Common myeloid progenitor, CD34-positive (primary cell): ENCODE data around the gene DLEC1.

Source experiments
- CTCF ChIA-PET: fragments of 350-600 bp; sonication (Branson Sonifier 250); formaldehyde crosslinking; loops from one replicate; lab custom pipeline; 2021; ENCODE audit warnings: antibody characterized with exemption; lab: Charles Lee
- POLR2A ChIA-PET: fragments of 350-600 bp; sonication (Branson Sonifier 250); formaldehyde crosslinking; loops from one replicate; lab custom pipeline; 2021; ENCODE audit warnings: antibody characterized with exemption; lab: Charles Lee
- DNase-seq, 3 donors: peaks; one replicate each; pipeline versions ENCODE4 v3.0.0 to v3.0.0-alpha.2; 2013
- H3K27ac ChIP-seq, 2 experiments: 1 replicate in 1 of 2; 2 replicates in 1 of 2; pipeline ENCODE4 v1.7.0; 2013; ENCODE audit warnings: inconsistent platforms in 2 of 2, low read length in 2 of 2, mild to moderate bottlenecking in 2 of 2, low read depth in 1 of 2, moderate library complexity in 1 of 2; ENCODE audit not compliant: severe bottlenecking in 2 of 2, insufficient read depth in 1 of 2, poor library complexity in 1 of 2
- H3K27me3 ChIP-seq, 5 experiments: replicated peaks in 2 of 5; 1 replicate in 3 of 5; 2 replicates in 2 of 5; pipeline versions ENCODE4 v1.6.1 to v1.7.0; 2013; ENCODE audit warnings: low read length in 4 of 5, mild to moderate bottlenecking in 2 of 5, moderate library complexity in 2 of 5, inconsistent platforms in 1 of 5; ENCODE audit not compliant: insufficient read depth in 5 of 5, control insufficient read depth in 4 of 5
- H3K36me3 ChIP-seq, 4 experiments: 1 replicate in 2 of 4; 2 replicates in 2 of 4; pipeline versions ENCODE4 v1.6.1 to v1.7.0; 2013; ENCODE audit warnings: low read length in 3 of 4, control low read depth in 1 of 4, mild to moderate bottlenecking in 1 of 4; ENCODE audit not compliant: control insufficient read depth in 4 of 4, insufficient read depth in 4 of 4
- H3K4me1 ChIP-seq, 4 experiments: 1 replicate in 3 of 4; 2 replicates in 1 of 4; pipeline versions ENCODE4 v1.6.1 to v1.7.1; 2013; ENCODE audit warnings: low read length in 3 of 4, mild to moderate bottlenecking in 3 of 4, control low read depth in 1 of 4, inconsistent platforms in 1 of 4, moderate library complexity in 1 of 4; ENCODE audit not compliant: control insufficient read depth in 4 of 4, insufficient read depth in 4 of 4; ENCODE audit errors: control extremely low read depth in 1 of 4
- H3K4me3 ChIP-seq, 7 experiments: 1 replicate in 4 of 7; 2 replicates in 3 of 7; pipeline versions ENCODE4 v1.5.1 to v1.7.0; 2013; ENCODE audit warnings: mild to moderate bottlenecking in 7 of 7, low read length in 6 of 7, moderate library complexity in 6 of 7, inconsistent platforms in 2 of 7, low read depth in 2 of 7, control low read depth in 1 of 7; ENCODE audit not compliant: insufficient read depth in 4 of 7, control insufficient read depth in 1 of 7; ENCODE audit errors: extremely low read depth in 1 of 7
- H3K9me3 ChIP-seq, 5 experiments: 1 replicate in 4 of 5; 2 replicates in 1 of 5; pipeline versions ENCODE4 v1.6.1 to v1.7.1; 2013; ENCODE audit warnings: low read length in 4 of 5, mild to moderate bottlenecking in 2 of 5, inconsistent platforms in 1 of 5, low read depth in 1 of 5, moderate library complexity in 1 of 5; ENCODE audit not compliant: control insufficient read depth in 4 of 5, insufficient read depth in 2 of 5; ENCODE audit errors: control extremely low read depth in 1 of 5
- WGBS: methylation state at CpG from one replicate; pipeline ENCODE4 v1.1.5; 2013; ENCODE audit not compliant: insufficient coverage; 5-methylcytosine and 5-hydroxymethylcytosine counted together

The DLEC1 gene

DNA sequence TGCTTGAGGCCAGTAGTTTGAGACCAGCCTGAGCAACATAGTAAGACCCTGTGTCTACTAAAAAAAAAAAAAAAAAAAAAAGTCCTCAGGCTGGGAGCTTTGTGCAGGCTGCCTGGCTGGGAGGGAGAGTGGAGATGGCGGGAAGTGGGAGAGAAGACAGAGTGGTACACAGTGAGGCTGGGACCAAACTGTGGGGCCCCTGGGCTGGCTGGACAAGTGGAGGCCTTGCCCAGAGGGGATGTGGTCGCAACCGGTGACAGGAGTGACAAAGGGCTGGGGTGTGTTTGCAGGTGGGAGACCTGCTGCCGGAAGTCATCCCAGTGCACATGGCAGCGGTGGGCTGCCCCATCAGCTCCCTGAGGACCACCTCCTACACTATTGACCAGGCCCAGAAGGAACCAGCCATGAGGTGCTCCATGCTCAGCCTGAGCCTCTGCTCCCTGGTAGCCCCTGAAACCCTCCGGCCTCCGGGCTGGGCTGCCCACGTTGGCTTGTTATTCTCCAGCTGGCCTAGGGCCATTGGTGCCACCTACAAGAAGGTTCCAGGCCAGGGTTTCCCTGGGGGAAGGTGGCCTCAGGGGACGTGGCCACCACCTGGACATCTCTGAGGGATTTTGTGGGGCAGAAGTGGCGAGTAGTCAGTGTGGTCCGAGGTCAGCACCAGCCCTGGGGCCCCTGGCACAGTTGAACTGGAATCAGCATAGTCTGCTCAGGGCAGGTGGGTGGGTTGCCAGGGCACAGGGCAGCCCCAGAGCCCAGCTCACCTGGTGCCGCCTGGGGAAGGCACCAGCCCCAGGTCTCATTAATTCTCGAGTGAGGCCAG lies 75.3 kb downstream of the DLEC1 start:
- DNase-seq, result no peak
- Histone ChIP-seq H3K4me3 (no peak overlapping the region), H3K27me3 (no peaks in the 10 kb centered on the region), H3K4me1 (peaks cover 0 to 33% (median 18%) of the 10 kb centered on the region in 4 experiments), H3K27ac (no peak overlapping the region), H3K9me3 (no peaks in the 10 kb centered on the region), H3K36me3 (peaks cover 0 to 11% (median 2%) of the 10 kb centered on the region in 4 experiments)
- CTCF ChIA-PET, result interaction anchor here (8.2 kb wide), 1 partner anchor 231 kb away, joined by 54 read pairs; the partner anchor contains the start of gene XYLB
- POLR2A ChIA-PET, result interaction anchor here (0.7 kb wide), 1 partner anchor 12 kb away, joined by 3 read pairs; no protein-coding TSS in a partner anchor
- 91% methylated on average over 10 of the region's 13 CpGs for WGBS

- ChIA-PET POLR2A (interaction anchor here (0.7 kb wide), 1 partner anchor 13 kb away, joined by 3 read pairs; no protein-coding TSS in a partner anchor), CTCF (interaction anchor here (1.2 to 8.2 kb wide), 5 partner anchors 13 to 366 kb away, joined by 3 to 54 read pairs (median 15); partner anchors contain the start of gene XYLB)
- 93% methylated on average over 12 of the region's 13 CpGs for WGBS
These were observed 76.1 kb downstream of the DLEC1 start for GRCh38 chr3:38114875-38115644.

DNA sequence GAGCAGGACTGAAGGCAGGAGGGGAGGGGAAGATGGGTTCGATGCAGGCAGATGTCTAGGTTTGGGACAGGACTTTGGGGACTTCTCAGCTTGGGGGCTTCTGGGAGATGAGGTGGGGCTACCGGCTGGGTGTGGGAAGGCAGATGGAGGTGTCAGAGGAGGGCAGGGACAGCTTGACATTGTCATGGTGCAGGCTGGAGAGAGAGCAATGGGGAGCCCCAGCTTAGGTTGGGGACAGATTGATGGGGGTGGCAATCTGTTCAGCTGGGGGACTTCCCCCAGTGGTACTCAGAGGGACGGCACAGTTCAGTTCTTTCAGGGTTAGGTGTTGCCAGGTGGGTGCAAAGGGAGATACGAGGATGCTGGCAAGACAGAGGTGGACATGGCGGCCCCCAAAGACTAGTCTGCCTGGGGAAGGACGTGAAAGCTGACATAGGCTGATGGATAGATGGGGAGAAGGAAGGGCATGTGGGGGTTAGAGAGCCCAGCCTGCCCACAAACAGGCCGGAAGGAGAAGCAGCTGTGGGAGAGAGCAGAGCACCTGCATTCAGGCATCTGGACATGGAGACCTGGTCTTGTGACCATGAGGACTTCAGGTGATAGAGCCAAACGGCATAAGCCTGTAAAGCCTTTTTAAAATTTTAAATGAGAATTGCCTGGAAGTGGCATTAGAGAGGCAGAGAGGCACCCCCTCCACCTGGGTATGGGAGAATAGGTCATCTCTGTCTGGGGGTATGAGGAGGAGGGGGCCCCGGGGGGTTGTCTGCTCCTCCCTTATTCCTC lies 76.8 kb downstream of the DLEC1 start:
- Histone ChIP-seq H3K4me1 (peaks cover 0 to 23% (median 10%) of the 10 kb centered on the region in 4 experiments), H3K36me3 (peaks cover 0 to 23% (median 10%) of the 10 kb centered on the region in 4 experiments), H3K4me3 (no peak overlapping the region), H3K27me3 (no peaks in the 10 kb centered on the region), H3K27ac (no peak overlapping the region), H3K9me3 (no peaks in the 10 kb centered on the region)
- ChIA-PET POLR2A (no interaction called here), CTCF (interaction anchor here (0.7 to 8.2 kb wide), 9 partner anchors 12 to 365 kb away, joined by 3 to 54 read pairs (median 4); partner anchors contain the start of genes OXSR1 and XYLB)
- no peak for DNase-seq
- 58% methylated on average over 7 of the region's 9 CpGs for WGBS

More at GRCh38 chr3:38114875-38115644, 76.1 kb downstream of the DLEC1 start:
- DNase-seq, result no peak
- no peaks in the 10 kb centered on the region for H3K27me3 ChIP-seq
- H3K36me3 ChIP-seq, result peaks cover 0 to 16% (median 5%) of the 10 kb centered on the region in 4 experiments
- no peaks in the 10 kb centered on the region for H3K9me3 ChIP-seq
- no peak overlapping the region for H3K27ac ChIP-seq
- no peak overlapping the region for H3K4me3 ChIP-seq
- H3K4me1 ChIP-seq, result peaks cover 0 to 25% (median 10%) of the 10 kb centered on the region in 4 experiments

- WGBS, result 98% methylated on average over 11 of the region's 12 CpGs
- H3K27ac ChIP-seq, result no peak overlapping the region
These were observed 77.6 kb downstream of the DLEC1 start for GRCh38 chr3:38116471-38117162.

DNA sequence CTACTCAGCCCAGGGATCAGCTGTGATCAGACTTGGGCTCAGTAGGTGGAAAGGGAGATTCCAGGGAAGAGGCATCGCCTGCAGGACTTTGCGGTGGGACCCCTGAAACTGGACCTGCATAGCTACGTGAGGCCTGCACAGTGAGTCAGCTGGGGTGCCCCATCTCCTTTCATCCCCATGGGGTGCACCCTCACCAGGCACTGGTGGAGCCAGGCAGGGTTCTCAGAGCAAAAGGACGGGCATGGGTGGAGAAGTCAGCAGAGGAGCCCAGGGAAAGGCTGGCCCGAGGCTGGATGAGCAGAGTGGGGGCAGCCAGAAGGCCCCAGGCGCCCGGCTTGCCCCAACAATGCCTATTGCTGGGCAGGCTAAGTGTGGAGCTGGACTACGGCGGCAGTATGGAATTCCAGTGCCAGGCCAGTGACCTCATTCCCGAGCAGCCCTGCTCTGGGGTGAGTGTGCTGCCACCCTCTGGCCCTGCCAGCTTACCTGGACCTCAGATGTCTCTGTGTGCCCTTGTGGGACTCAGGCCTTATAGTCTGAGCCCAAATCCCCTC lies 78.2 kb downstream of the DLEC1 start:
- Histone ChIP-seq H3K36me3 (peaks cover 0 to 37% (median 17%) of the 10 kb centered on the region in 4 experiments), H3K4me1 (peaks cover 0 to 11% (median 5%) of the 10 kb centered on the region in 4 experiments), H3K9me3 (no peaks in the 10 kb centered on the region), H3K4me3 (no peak overlapping the region), H3K27me3 (no peaks in the 10 kb centered on the region), H3K27ac (no peak overlapping the region)
- ChIA-PET CTCF (interaction anchor here (0.9 to 8.2 kb wide), 13 partner anchors 8 to 366 kb away, joined by 3 to 54 read pairs (median 6); partner anchors contain the start of genes OXSR1 and XYLB), POLR2A (no interaction called here)
- WGBS, result 97% methylated on average over 8 of the region's 10 CpGs
- DNase-seq, result no peak

More at GRCh38 chr3:38116471-38117162, 77.6 kb downstream of the DLEC1 start:
- DNase-seq, result no peak
- ChIA-PET POLR2A (no interaction called here), CTCF (interaction anchor here (0.7 to 8.2 kb wide), 16 partner anchors 8 to 367 kb away, joined by 3 to 54 read pairs (median 4); partner anchors contain the start of genes OXSR1 and XYLB)
- Histone ChIP-seq H3K36me3 (peaks cover 0 to 31% (median 14%) of the 10 kb centered on the region in 4 experiments), H3K4me1 (peaks cover 0 to 17% (median 7%) of the 10 kb centered on the region in 4 experiments), H3K27me3 (no peaks in the 10 kb centered on the region), H3K4me3 (no peak overlapping the region), H3K9me3 (no peaks in the 10 kb centered on the region)
